Measurements from ENCODE around the gene CMSS1. TPM values are rescaled to one million over a fixed set of nuclear protein-coding genes. Genes with fewer than 3 reads are reported as not detected.

The CMSS1 gene
- total RNA-seq, 4 donors from 2014 or later = 11.2 to 16.3 (median 14.1) TPM

- DNase-seq (ENCODE audit: extremely low spot score) = no peak
- Histone ChIP-seq H3K27me3 (no peaks in the 10 kb centered on the region), H3K9me3 (no peaks in the 10 kb centered on the region), H3K36me3 (no peaks in the 10 kb centered on the region), H3K4me3 (no peak overlapping the region), H3K27ac (replicated peaks in 1 of 4) (peak overlapping the region in 2 of 4 donors; percentile 3 to 7), H3K4me1 (peaks cover 22 to 49% (median 35%) of the 10 kb centered on the region in 4 donors)
- WGBS = 100% methylated on average over 1 of the region's 1 CpG
- no peak for TF ChIP-seq POLR2A (IDR thresholded peaks at IDR 0.05; ENCODE audit: low read depth)
- TF ChIP-seq EP300 (IDR thresholded peaks at IDR 0.05) = no peak
- no peak for TF ChIP-seq POLR2AphosphoS5 (IDR thresholded peaks at IDR 0.05)
- TF ChIP-seq CTCF (IDR thresholded peaks at IDR 0.05) = no peak
- intact Hi-C loops (cut with DNase I) = no loop called here
Observed at GRCh38 chr3:99885085-99885484, 67.4 kb downstream of the CMSS1 start.

GRCh38 chr3:99885851-99886250, 68.2 kb downstream of the CMSS1 start:
- 92% methylated on average over 3 of the region's 3 CpGs for WGBS
- TF ChIP-seq CTCF (IDR thresholded peaks at IDR 0.05) = no peak
- TF ChIP-seq POLR2AphosphoS5 (IDR thresholded peaks at IDR 0.05) = no peak
- TF ChIP-seq EP300 (IDR thresholded peaks at IDR 0.05) = no peak
- no peak for TF ChIP-seq POLR2A (IDR thresholded peaks at IDR 0.05; ENCODE audit: low read depth)
- Histone ChIP-seq H3K4me1 (peaks cover 21 to 41% (median 30%) of the 10 kb centered on the region in 4 donors), H3K36me3 (no peaks in the 10 kb centered on the region), H3K9me3 (no peaks in the 10 kb centered on the region), H3K27me3 (no peaks in the 10 kb centered on the region), H3K27ac (replicated peaks in 1 of 4) (no peak overlapping the region), H3K4me3 (no peak overlapping the region)
- intact Hi-C loops (cut with DNase I) = no loop called here
- DNase-seq (ENCODE audit: extremely low spot score) = no peak

GRCh38 chr3:99891610-99892285, 74.1 kb downstream of the CMSS1 start:
- Histone ChIP-seq H3K36me3 (no peaks in the 10 kb centered on the region), H3K4me3 (no peak overlapping the region), H3K27me3 (no peaks in the 10 kb centered on the region), H3K27ac (replicated peaks in 1 of 4) (no peak overlapping the region), H3K4me1 (peaks cover 0 to 13% (median 2%) of the 10 kb centered on the region in 4 donors), H3K9me3 (no peaks in the 10 kb centered on the region)
- TF ChIP-seq POLR2AphosphoS5 (IDR thresholded peaks at IDR 0.05) = no peak
- TF ChIP-seq POLR2A (IDR thresholded peaks at IDR 0.05; ENCODE audit: low read depth) = no peak
- TF ChIP-seq CTCF (IDR thresholded peaks at IDR 0.05) = no peak
- TF ChIP-seq EP300 (IDR thresholded peaks at IDR 0.05) = no peak
- intact Hi-C loops (cut with DNase I) = no loop called here
- WGBS = 87% methylated on average over 2 of the region's 2 CpGs
- no peak for DNase-seq (ENCODE audit: extremely low spot score)

GRCh38 chr3:99892332-99892731, 74.7 kb downstream of the CMSS1 start:
- Histone ChIP-seq H3K27me3 (no peaks in the 10 kb centered on the region), H3K36me3 (no peaks in the 10 kb centered on the region), H3K9me3 (no peaks in the 10 kb centered on the region), H3K4me3 (no peak overlapping the region), H3K4me1 (peaks cover 0 to 13% (median 2%) of the 10 kb centered on the region in 4 donors), H3K27ac (replicated peaks in 1 of 4) (no peak overlapping the region)
- TF ChIP-seq CTCF (IDR thresholded peaks at IDR 0.05) = no peak
- TF ChIP-seq POLR2AphosphoS5 (IDR thresholded peaks at IDR 0.05) = no peak
- TF ChIP-seq EP300 (IDR thresholded peaks at IDR 0.05) = no peak
- no peak for TF ChIP-seq POLR2A (IDR thresholded peaks at IDR 0.05; ENCODE audit: low read depth)
- intact Hi-C loops (cut with DNase I) = no loop called here
- no peak for DNase-seq (ENCODE audit: extremely low spot score)

All from esophagus muscularis mucosa (tissue), 4 donors.